HEK293 (cell line): ENCODE results near the gene FRMD5.

Source experiments
- CTCF ChIA-PET: fragments of 350-600 bp; formaldehyde crosslinking; extraction: SDS; loops from one replicate; lab custom pipeline; 2021; ENCODE audit warnings: antibody characterized with exemption; lab: Yijun Ruan, JAX
- POLR2A ChIA-PET: fragments of 300-600 bp; formaldehyde crosslinking; extraction: SDS; loops from one replicate; lab custom pipeline; 2020; ENCODE audit warnings: antibody characterized with exemption, inconsistent platforms; lab: Yijun Ruan, JAX
- H3K27ac ChIP-seq: fragments of 200-500 bp; sonication (Bioruptor generic); 2 replicates; pipeline ENCODE4 v1.5.1; 2014; ENCODE audit warnings: low read depth, low read length, control low read depth, inconsistent platforms; ENCODE audit errors: extremely low read depth
- H3K36me3 ChIP-seq, 2 experiments: fragments of 200-500 bp in 1 of 2; sonication (Bioruptor generic) in 1 of 2; 1 replicate in 1 of 2; 2 replicates in 1 of 2; pipeline ENCODE4 v1.5.1; 2014 to 2017; ENCODE audit warnings: inconsistent platforms in 2 of 2, low read length in 2 of 2; ENCODE audit not compliant: control insufficient read depth in 2 of 2, insufficient read depth in 1 of 2
- H3K4me1 ChIP-seq: fragments of 200-500 bp; sonication (Bioruptor generic); 2 replicates; pipeline ENCODE4 v1.5.1; 2014; ENCODE audit warnings: mild to moderate bottlenecking, low read length, inconsistent platforms; ENCODE audit not compliant: control insufficient read depth, insufficient read depth
- H3K4me3 ChIP-seq: 2 replicates; pipeline ENCODE4 v1.5.1; 2011; ENCODE audit warnings: low read depth, mild to moderate bottlenecking, control low read depth, low read length, moderate library complexity
- H3K9me3 ChIP-seq: fragments of 200-500 bp; sonication (Bioruptor generic); 2 replicates; pipeline ENCODE4 v1.5.1; 2014; ENCODE audit warnings: low read depth, low read length, inconsistent platforms; ENCODE audit not compliant: control insufficient read depth, insufficient read depth
- BCL11B ChIP-seq: fragments of 450-650 bp; formaldehyde crosslinking; IDR thresholded peaks from 2 replicates; pipeline ENCODE4 v1.5.1; 2016; ENCODE audit warnings: low read depth, missing biosample characterization, missing genetic modification characterization
- FEZF1 ChIP-seq: fragments of 450-650 bp; formaldehyde crosslinking; IDR thresholded peaks from 2 replicates; pipeline ENCODE4 v1.5.1; 2016; ENCODE audit warnings: missing biosample characterization, missing genetic modification characterization
- OSR2 ChIP-seq: fragments of 450-650 bp; formaldehyde crosslinking; IDR thresholded peaks from 2 replicates; pipeline ENCODE4 v1.5.1; 2016; ENCODE audit warnings: missing biosample characterization, missing genetic modification characterization
- RBAK ChIP-seq: fragments of 450-650 bp; formaldehyde crosslinking; IDR thresholded peaks from 2 replicates; pipeline ENCODE4 v1.5.1; 2016; ENCODE audit warnings: missing biosample characterization, missing genetic modification characterization
- SETDB1 ChIP-seq: IDR thresholded peaks from one replicate; pipeline ENCODE4 v1.6.1; 2017; ENCODE audit warnings: mild to moderate bottlenecking, low read length, moderate library complexity, mixed read lengths; ENCODE audit not compliant: insufficient read length
- SP3 ChIP-seq: fragments of 450-650 bp; formaldehyde crosslinking; IDR thresholded peaks from 2 replicates; pipeline ENCODE4 v1.5.1; 2016; ENCODE audit warnings: missing biosample characterization, missing genetic modification characterization
- ZBTB17 ChIP-seq: fragments of 450-650 bp; formaldehyde crosslinking; IDR thresholded peaks from 2 replicates; pipeline ENCODE4 v1.5.1; 2016; ENCODE audit warnings: missing biosample characterization, missing genetic modification characterization
- ZBTB21 ChIP-seq: fragments of 450-650 bp; formaldehyde crosslinking; IDR thresholded peaks from 2 replicates; pipeline ENCODE4 v1.5.1; 2017; ENCODE audit warnings: missing biosample characterization, missing genetic modification characterization
- ZFP69B ChIP-seq: fragments of 450-650 bp; formaldehyde crosslinking; IDR thresholded peaks from 2 replicates; pipeline ENCODE4 v1.5.1; 2016; ENCODE audit warnings: missing biosample characterization, missing genetic modification characterization
- ZNF133 ChIP-seq: fragments of 450-650 bp; formaldehyde crosslinking; IDR thresholded peaks from 2 replicates; pipeline ENCODE4 v1.5.1; 2016; ENCODE audit warnings: missing biosample characterization, missing genetic modification characterization
- ZNF138 ChIP-seq: fragments of 450-650 bp; formaldehyde crosslinking; IDR thresholded peaks from 2 replicates; pipeline ENCODE4 v1.5.1; 2016; ENCODE audit warnings: missing biosample characterization, missing genetic modification characterization, borderline replicate concordance
- ZNF24 ChIP-seq: fragments of 450-650 bp; formaldehyde crosslinking; IDR thresholded peaks from 2 replicates; pipeline ENCODE4 v1.5.1; 2016; ENCODE audit warnings: missing biosample characterization, missing genetic modification characterization
- ZNF248 ChIP-seq: fragments of 450-650 bp; formaldehyde crosslinking; IDR thresholded peaks from 2 replicates; pipeline ENCODE4 v1.5.1; 2017; ENCODE audit warnings: missing biosample characterization, missing genetic modification characterization
- ZNF266 ChIP-seq: fragments of 450-650 bp; formaldehyde crosslinking; IDR thresholded peaks from 2 replicates; pipeline ENCODE4 v1.5.1; 2016; ENCODE audit warnings: missing biosample characterization, missing genetic modification characterization, low read depth
- ZNF274 ChIP-seq, 2 experiments: fragments of 200-500 bp in 1 of 2; fragments of 450-650 bp in 1 of 2; sonication (Bioruptor generic) in 1 of 2; formaldehyde crosslinking in 1 of 2; IDR thresholded peaks; 2 replicates each; pipeline versions ENCODE4 v1.5.1 to v1.6.1; 2014 to 2016; ENCODE audit warnings: borderline replicate concordance in 1 of 2, inconsistent platforms in 1 of 2, low read length in 1 of 2, missing biosample characterization in 1 of 2, missing genetic modification characterization in 1 of 2
- ZNF311 ChIP-seq: fragments of 450-650 bp; formaldehyde crosslinking; IDR thresholded peaks from 2 replicates; pipeline ENCODE4 v1.5.1; 2017; ENCODE audit warnings: missing biosample characterization, missing genetic modification characterization, borderline replicate concordance
- ZNF391 ChIP-seq: fragments of 450-650 bp; formaldehyde crosslinking; IDR thresholded peaks from 2 replicates; pipeline ENCODE4 v1.5.1; 2016; ENCODE audit warnings: low read depth, missing biosample characterization, missing genetic modification characterization, borderline replicate concordance
- ZNF529 ChIP-seq: fragments of 450-650 bp; formaldehyde crosslinking; IDR thresholded peaks from 2 replicates; pipeline ENCODE4 v1.5.1; 2017; ENCODE audit warnings: missing genetic modification characterization, missing biosample characterization; ENCODE audit not compliant: insufficient replicate concordance
- ZNF561 ChIP-seq: fragments of 450-650 bp; IDR thresholded peaks from 2 replicates; pipeline ENCODE4 v1.5.1; 2018; ENCODE audit warnings: missing biosample characterization, missing genetic modification characterization, borderline replicate concordance
- ZNF610 ChIP-seq: fragments of 450-650 bp; formaldehyde crosslinking; IDR thresholded peaks from 2 replicates; pipeline ENCODE4 v1.5.1; 2016; ENCODE audit warnings: missing biosample characterization, missing genetic modification characterization, borderline replicate concordance
- ZNF658 ChIP-seq: fragments of 450-650 bp; formaldehyde crosslinking; IDR thresholded peaks from 2 replicates; pipeline ENCODE4; 2016; ENCODE audit warnings: missing biosample characterization, missing genetic modification characterization
- ZNF670 ChIP-seq: fragments of 450-650 bp; formaldehyde crosslinking; IDR thresholded peaks from 2 replicates; pipeline ENCODE4 v1.5.1; 2016; ENCODE audit warnings: missing biosample characterization, missing genetic modification characterization, low read depth
- ZNF830 ChIP-seq: fragments of 450-650 bp; IDR thresholded peaks from 2 replicates; pipeline ENCODE4 v1.5.0; 2018; ENCODE audit warnings: missing biosample characterization, missing genetic modification characterization, low read depth, mild to moderate bottlenecking, moderate library complexity
- ZNF843 ChIP-seq: fragments of 450-650 bp; formaldehyde crosslinking; IDR thresholded peaks from 2 replicates; pipeline ENCODE4 v1.5.1; 2016; ENCODE audit warnings: missing biosample characterization, missing genetic modification characterization
- ZXDB ChIP-seq: fragments of 450-650 bp; formaldehyde crosslinking; IDR thresholded peaks from 2 replicates; pipeline ENCODE4 v1.5.1; 2016; ENCODE audit warnings: missing biosample characterization, missing genetic modification characterization
- TF ChIP-seq, protein P1 (sequence below): fragments of 450-650 bp; formaldehyde crosslinking; IDR thresholded peaks from 2 replicates; pipeline ENCODE4 v1.5.1; 2016; ENCODE audit warnings: missing biosample characterization, missing genetic modification characterization, low read depth
- TF ChIP-seq, protein P2 (sequence below): fragments of 450-650 bp; formaldehyde crosslinking; IDR thresholded peaks from 2 replicates; pipeline ENCODE4 v1.5.1; 2017; ENCODE audit warnings: missing biosample characterization, missing genetic modification characterization

Gene FRMD5

DNA sequence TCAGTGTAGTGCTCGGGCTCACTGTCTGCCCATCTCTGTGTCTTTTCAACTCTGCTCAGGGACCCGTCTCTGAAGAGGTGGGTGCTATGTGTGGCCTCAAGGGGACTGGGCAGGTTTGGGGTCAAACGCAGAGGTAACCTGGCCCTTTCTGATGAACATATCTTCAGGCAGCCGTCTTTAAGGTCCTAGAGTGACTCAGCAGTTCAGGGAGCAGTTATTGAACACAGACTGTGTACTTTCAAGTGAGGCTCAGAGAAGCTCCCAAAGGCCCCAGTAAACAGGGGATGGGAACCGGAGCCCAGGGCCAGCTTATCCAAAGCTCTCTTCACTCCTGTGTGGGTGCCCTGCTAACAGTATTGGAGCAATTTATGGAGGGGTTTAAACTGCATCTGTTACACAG is 295.1 kb downstream of the FRMD5 start:
- Histone ChIP-seq H3K9me3 (no peaks in the 10 kb centered on the region), H3K4me3 (no peak overlapping the region), H3K27ac (no peak overlapping the region), H3K36me3 (peaks cover 0 to 5% of the 10 kb centered on the region in 2 experiments; a peak in 2 of 3 replicates), H3K4me1 (no peaks in the 10 kb centered on the region)
- ChIA-PET POLR2A (no interaction called here), CTCF (no interaction called here)
- no peak for TF ChIP-seq ZNF658 (tag by site-specific recombination)
- TF ChIP-seq ZNF529 = no peak
- no peak for TF ChIP-seq OSR2
- TF ChIP-seq ZNF610 = no peak
- no peak for TF ChIP-seq SETDB1
- TF ChIP-seq ZNF311 = no peak
- no peak for TF ChIP-seq ZNF391 (tag by site-specific recombination)
- no peak for TF ChIP-seq ZNF561 (tag by site-specific recombination)

DNA sequence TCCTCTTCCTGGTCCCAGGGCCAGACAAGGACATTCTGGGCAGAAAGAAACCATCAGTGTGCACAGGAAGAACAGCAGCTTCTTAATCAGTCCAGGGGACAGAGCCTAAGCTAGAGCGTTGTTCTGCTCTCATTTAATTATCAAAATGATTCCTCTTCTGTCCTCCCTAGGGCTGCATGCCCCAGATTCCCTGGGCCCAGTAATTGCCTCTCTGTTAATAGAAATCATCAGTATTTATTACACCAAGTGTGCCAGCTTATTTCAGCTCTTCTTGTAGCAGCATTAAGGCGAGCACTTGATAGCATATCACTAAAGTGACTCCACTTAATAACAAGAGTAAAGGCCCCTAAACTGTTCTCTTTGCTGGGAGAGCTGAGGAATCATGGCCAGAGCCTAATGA is 296.2 kb downstream of the FRMD5 start:
- TF ChIP-seq ZXDB (tag by site-specific recombination) (no peak), ZNF266 (no peak), FEZF1 (tag by site-specific recombination) (no peak), ZNF248 (tag by site-specific recombination) (no peak), ZNF391 (tag by site-specific recombination) (no peak), SP3 (tag by site-specific recombination) (no peak), ZNF133 (no peak), ZNF138 (tag by site-specific recombination) (no peak), RBAK (no peak), ZNF830 (tag by site-specific recombination) (no peak), BCL11B (no peak), ZBTB21 (no peak), ZNF274 (IDR thresholded peaks at IDR 0.05; ENCODE audit: low read length) (no peak), ZNF274 (tag by site-specific recombination; IDR thresholded peaks at IDR 0.05; ENCODE audit: borderline replicate concordance) (no peak), ZNF24 (tag by site-specific recombination) (no peak), ZBTB17 (tag by site-specific recombination) (no peak), ZNF670 (no peak), ZNF843 (no peak), ZFP69B (no peak)
- TF ChIP-seq, protein P1, sequence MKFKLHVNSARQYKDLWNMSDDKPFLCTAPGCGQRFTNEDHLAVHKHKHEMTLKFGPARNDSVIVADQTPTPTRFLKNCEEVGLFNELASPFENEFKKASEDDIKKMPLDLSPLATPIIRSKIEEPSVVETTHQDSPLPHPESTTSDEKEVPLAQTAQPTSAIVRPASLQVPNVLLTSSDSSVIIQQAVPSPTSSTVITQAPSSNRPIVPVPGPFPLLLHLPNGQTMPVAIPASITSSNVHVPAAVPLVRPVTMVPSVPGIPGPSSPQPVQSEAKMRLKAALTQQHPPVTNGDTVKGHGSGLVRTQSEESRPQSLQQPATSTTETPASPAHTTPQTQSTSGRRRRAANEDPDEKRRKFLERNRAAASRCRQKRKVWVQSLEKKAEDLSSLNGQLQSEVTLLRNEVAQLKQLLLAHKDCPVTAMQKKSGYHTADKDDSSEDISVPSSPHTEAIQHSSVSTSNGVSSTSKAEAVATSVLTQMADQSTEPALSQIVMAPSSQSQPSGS = no peak
- TF ChIP-seq, protein P2, sequence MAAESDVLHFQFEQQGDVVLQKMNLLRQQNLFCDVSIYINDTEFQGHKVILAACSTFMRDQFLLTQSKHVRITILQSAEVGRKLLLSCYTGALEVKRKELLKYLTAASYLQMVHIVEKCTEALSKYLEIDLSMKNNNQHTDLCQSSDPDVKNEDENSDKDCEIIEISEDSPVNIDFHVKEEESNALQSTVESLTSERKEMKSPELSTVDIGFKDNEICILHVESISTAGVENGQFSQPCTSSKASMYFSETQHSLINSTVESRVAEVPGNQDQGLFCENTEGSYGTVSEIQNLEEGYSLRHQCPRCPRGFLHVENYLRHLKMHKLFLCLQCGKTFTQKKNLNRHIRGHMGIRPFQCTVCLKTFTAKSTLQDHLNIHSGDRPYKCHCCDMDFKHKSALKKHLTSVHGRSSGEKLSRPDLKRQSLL (tag by site-specific recombination) = no peak
- H3K9me3 ChIP-seq = no peaks in the 10 kb centered on the region
- no peaks in the 10 kb centered on the region for H3K4me1 ChIP-seq
- H3K4me3 ChIP-seq = no peak overlapping the region
- CTCF ChIA-PET = no interaction called here
- POLR2A ChIA-PET = no interaction called here
- peaks cover 0 to 5% of the 10 kb centered on the region in 2 experiments; a peak in 2 of 3 replicates for H3K36me3 ChIP-seq
- H3K27ac ChIP-seq = no peak overlapping the region
